GM23338 (cell line): Measurements from ENCODE around the gene CTNNA2. TPM values are rescaled to one million over a fixed set of nuclear protein-coding genes. Genes with fewer than 3 reads are reported as not detected.

ENCODE experiments used
- ATAC-seq: fragments of 200-7000 bp; cut with Tn5 transposase; 3 replicates; pipeline ENCODE4 v1.9.1; 2020
- DNase-seq: peaks from one replicate; pipeline ENCODE4 v3.0.0-alpha.2; 2015; ENCODE audit warnings: low spot score
- H2AFZ ChIP-seq: fragments of 200-600 bp; sonication (generic); 2 replicates; pipeline ENCODE4 v1.8.0; 2016; ENCODE audit warnings: antibody characterized with exemption, mild to moderate bottlenecking, moderate library complexity
- H3F3A ChIP-seq: fragments of 200-600 bp; sonication (generic); replicated peaks from 2 replicates; pipeline ENCODE4 v1.8.0; 2017; ENCODE audit warnings: antibody characterized with exemption, mixed run types, low read depth
- H3K27ac ChIP-seq: fragments of 200-600 bp; sonication (generic); 2 replicates; pipeline ENCODE4 v1.6.1; 2016; ENCODE audit warnings: low read depth
- H3K27me3 ChIP-seq: fragments of 200-600 bp; sonication (generic); 2 replicates; pipeline ENCODE4 v1.8.0; 2016; ENCODE audit warnings: mild to moderate bottlenecking, mixed run types, moderate library complexity; ENCODE audit not compliant: insufficient read depth
- H3K36me3 ChIP-seq: fragments of 200-600 bp; sonication (generic); 2 replicates; pipeline ENCODE4 v1.8.0; 2016; ENCODE audit warnings: mild to moderate bottlenecking; ENCODE audit not compliant: insufficient read depth
- H3K4me1 ChIP-seq: fragments of 200-600 bp; sonication (generic); 2 replicates; pipeline ENCODE4 v1.8.0; 2016; ENCODE audit warnings: mild to moderate bottlenecking, moderate library complexity; ENCODE audit not compliant: insufficient read depth
- H3K4me2 ChIP-seq: fragments of 200-600 bp; sonication (generic); 2 replicates; pipeline ENCODE4 v1.7.1; 2017; ENCODE audit warnings: mixed run types
- H3K4me3 ChIP-seq: fragments of 200-600 bp; sonication (generic); 2 replicates; pipeline ENCODE4 v1.6.1; 2016; ENCODE audit warnings: mixed run types
- H3K79me2 ChIP-seq: fragments of 200-600 bp; sonication (generic); replicated peaks from 2 replicates; pipeline ENCODE4 v1.8.0; 2017; ENCODE audit warnings: mild to moderate bottlenecking; ENCODE audit not compliant: insufficient read depth
- H3K9me2 ChIP-seq: fragments of 200-600 bp; sonication (generic); 2 replicates; pipeline ENCODE4 v1.8.0; 2017; ENCODE audit not compliant: insufficient read depth
- H4K20me1 ChIP-seq: fragments of 200-600 bp; sonication (generic); replicated peaks from 2 replicates; pipeline ENCODE4 v1.8.0; 2017; ENCODE audit warnings: mild to moderate bottlenecking; ENCODE audit not compliant: insufficient read depth
- H3K27ac Mint-ChIP-seq: 2 replicates; pipeline ENCODE4 v1.8.0; 2020; ENCODE audit warnings: inconsistent platforms, mild to moderate bottlenecking, moderate library complexity, mixed read lengths
- H3K27me3 Mint-ChIP-seq: 3 replicates; pipeline ENCODE4 v1.8.0; 2022; ENCODE audit warnings: low read depth, mild to moderate bottlenecking, moderate library complexity, mixed read lengths, inconsistent platforms; ENCODE audit not compliant: insufficient read depth, poor library complexity
- H3K36me3 Mint-ChIP-seq: 3 replicates; pipeline ENCODE4 v1.8.0; 2021; ENCODE audit warnings: low read depth, mild to moderate bottlenecking, inconsistent platforms, moderate library complexity, mixed read lengths
- H3K4me1 Mint-ChIP-seq: 3 replicates; pipeline ENCODE4 v1.8.0; 2020; ENCODE audit warnings: mild to moderate bottlenecking, inconsistent platforms, mixed read lengths
- H3K4me3 Mint-ChIP-seq: 3 replicates; pipeline ENCODE4 v1.8.0; 2021; ENCODE audit warnings: moderate library complexity, mild to moderate bottlenecking, inconsistent platforms, mixed read lengths
- H3K9me3 Mint-ChIP-seq: 3 replicates; pipeline ENCODE4 v1.8.0; 2020; ENCODE audit warnings: moderate library complexity, mild to moderate bottlenecking, inconsistent platforms, mixed read lengths
- CREB1 ChIP-seq: fragments of 250-450 bp; sonication (Bioruptor Pico); IDR thresholded peaks from 2 replicates; pipeline ENCODE4 v1.5.0; 2020; ENCODE audit warnings: low read depth, mild to moderate bottlenecking, moderate library complexity
- NANOG ChIP-seq: IDR thresholded peaks from 2 replicates; pipeline ENCODE4 v1.6.1; 2016; ENCODE audit warnings: antibody characterized with exemption, borderline replicate concordance
- STAT1 ChIP-seq: IDR thresholded peaks from one replicate; pipeline ENCODE4 v1.6.1; 2016; ENCODE audit warnings: antibody characterized with exemption; ENCODE audit not compliant: unreplicated experiment
- ZNF114 ChIP-seq: fragments of 250-450 bp; sonication (Bioruptor Pico); IDR thresholded peaks from 2 replicates; pipeline ENCODE4 v1.5.0; 2020; ENCODE audit warnings: mild to moderate bottlenecking, moderate library complexity
- ZNF331 ChIP-seq: fragments of 250-450 bp; sonication (Bioruptor Pico); IDR thresholded peaks from 2 replicates; pipeline ENCODE4 v1.5.0; 2020; ENCODE audit warnings: low read depth, mild to moderate bottlenecking, moderate library complexity
- polyA plus RNA-seq: library from polyadenylated mRNA; unstranded; fragments of >200 nt; fragmentation: Nextera tagmentation; extraction: Ambion mirVana; gene quantifications from 2 replicates; pipeline ENCODE4 v1.2.1, GENCODE V29; 2016
- total RNA-seq: library from RNA; depleted of rRNA; stranded (reverse); fragments of >200 nt; shearing (Covaris generic); gene quantifications from 2 replicates; pipeline ENCODE4 v1.2.3, GENCODE V29; 2014
- TF ChIP-seq, protein P1 (sequence below): IDR thresholded peaks from 2 replicates; pipeline ENCODE4 v1.6.1; 2016; ENCODE audit warnings: antibody characterized with exemption
- TF ChIP-seq, protein P2 (sequence below): fragments of 250-450 bp; sonication (Bioruptor Pico); IDR thresholded peaks from 2 replicates; pipeline ENCODE4 v1.5.0; 2020; ENCODE audit warnings: mild to moderate bottlenecking, moderate library complexity
- TF ChIP-seq, protein P3 (sequence below), 2 experiments: fragments of 200-600 bp in 1 of 2; sonication (generic) in 1 of 2; conservative IDR thresholded peaks; 2 replicates each; pipeline versions ENCODE4 v1.5.1 to v1.6.1; 2016 to 2017; ENCODE audit warnings: antibody characterized with exemption in 2 of 2, low read depth in 2 of 2, mild to moderate bottlenecking in 2 of 2, moderate library complexity in 1 of 2
- TF ChIP-seq, protein P4 (sequence below): IDR thresholded peaks from one replicate; pipeline ENCODE4 v1.6.1; 2018; ENCODE audit warnings: antibody characterized with exemption; ENCODE audit not compliant: unreplicated experiment

The CTNNA2 gene
- total and polyA plus RNA-seq, 2 experiments from 2014 or later = 6.4 to 15.6 TPM

DNA sequence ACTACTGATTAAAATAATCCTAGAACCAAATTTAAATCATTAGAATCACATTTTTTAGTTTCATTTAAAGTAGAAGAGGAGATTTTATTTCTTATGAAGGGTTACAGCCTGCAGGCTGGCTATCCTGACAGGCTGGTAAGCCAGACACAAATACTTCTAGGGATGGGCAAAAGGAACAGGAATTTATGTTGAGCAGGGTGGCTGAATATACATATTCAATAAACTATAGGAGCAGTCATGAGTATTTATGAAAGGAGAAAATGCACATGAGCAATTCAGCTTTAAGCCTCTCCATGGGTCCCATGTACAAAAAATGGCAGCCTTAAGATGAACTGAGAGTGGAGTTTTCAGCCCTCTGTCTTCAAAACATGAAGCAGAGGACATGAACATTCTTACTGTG is 182.4 kb downstream of the CTNNA2 start:
- Histone ChIP-seq H3F3A (no peaks in the 10 kb centered on the region), H3K4me1 (no peaks in the 10 kb centered on the region), H3K27me3 (no peaks in the 10 kb centered on the region), H2AFZ (no peak overlapping the region), H3K9me2 (no peaks in the 10 kb centered on the region; the same call in 1 of the 2 replicates), H3K36me3 (no peaks in the 10 kb centered on the region), H3K27ac (no peak overlapping the region), H3K4me3 (no peak overlapping the region), H3K4me2 (no peak overlapping the region), H4K20me1 (no peaks in the 10 kb centered on the region), H3K79me2 (no peaks in the 10 kb centered on the region)
- no peak for DNase-seq
- no peak for TF ChIP-seq STAT1
- no peak for TF ChIP-seq CREB1 (CRISPR knock-in tag)
- TF ChIP-seq ZNF331 (CRISPR knock-in tag) = no peak
- TF ChIP-seq, protein P1, sequence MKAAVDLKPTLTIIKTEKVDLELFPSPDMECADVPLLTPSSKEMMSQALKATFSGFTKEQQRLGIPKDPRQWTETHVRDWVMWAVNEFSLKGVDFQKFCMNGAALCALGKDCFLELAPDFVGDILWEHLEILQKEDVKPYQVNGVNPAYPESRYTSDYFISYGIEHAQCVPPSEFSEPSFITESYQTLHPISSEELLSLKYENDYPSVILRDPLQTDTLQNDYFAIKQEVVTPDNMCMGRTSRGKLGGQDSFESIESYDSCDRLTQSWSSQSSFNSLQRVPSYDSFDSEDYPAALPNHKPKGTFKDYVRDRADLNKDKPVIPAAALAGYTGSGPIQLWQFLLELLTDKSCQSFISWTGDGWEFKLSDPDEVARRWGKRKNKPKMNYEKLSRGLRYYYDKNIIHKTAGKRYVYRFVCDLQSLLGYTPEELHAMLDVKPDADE = no peak
- no peak for TF ChIP-seq NANOG
- TF ChIP-seq, protein P2, sequence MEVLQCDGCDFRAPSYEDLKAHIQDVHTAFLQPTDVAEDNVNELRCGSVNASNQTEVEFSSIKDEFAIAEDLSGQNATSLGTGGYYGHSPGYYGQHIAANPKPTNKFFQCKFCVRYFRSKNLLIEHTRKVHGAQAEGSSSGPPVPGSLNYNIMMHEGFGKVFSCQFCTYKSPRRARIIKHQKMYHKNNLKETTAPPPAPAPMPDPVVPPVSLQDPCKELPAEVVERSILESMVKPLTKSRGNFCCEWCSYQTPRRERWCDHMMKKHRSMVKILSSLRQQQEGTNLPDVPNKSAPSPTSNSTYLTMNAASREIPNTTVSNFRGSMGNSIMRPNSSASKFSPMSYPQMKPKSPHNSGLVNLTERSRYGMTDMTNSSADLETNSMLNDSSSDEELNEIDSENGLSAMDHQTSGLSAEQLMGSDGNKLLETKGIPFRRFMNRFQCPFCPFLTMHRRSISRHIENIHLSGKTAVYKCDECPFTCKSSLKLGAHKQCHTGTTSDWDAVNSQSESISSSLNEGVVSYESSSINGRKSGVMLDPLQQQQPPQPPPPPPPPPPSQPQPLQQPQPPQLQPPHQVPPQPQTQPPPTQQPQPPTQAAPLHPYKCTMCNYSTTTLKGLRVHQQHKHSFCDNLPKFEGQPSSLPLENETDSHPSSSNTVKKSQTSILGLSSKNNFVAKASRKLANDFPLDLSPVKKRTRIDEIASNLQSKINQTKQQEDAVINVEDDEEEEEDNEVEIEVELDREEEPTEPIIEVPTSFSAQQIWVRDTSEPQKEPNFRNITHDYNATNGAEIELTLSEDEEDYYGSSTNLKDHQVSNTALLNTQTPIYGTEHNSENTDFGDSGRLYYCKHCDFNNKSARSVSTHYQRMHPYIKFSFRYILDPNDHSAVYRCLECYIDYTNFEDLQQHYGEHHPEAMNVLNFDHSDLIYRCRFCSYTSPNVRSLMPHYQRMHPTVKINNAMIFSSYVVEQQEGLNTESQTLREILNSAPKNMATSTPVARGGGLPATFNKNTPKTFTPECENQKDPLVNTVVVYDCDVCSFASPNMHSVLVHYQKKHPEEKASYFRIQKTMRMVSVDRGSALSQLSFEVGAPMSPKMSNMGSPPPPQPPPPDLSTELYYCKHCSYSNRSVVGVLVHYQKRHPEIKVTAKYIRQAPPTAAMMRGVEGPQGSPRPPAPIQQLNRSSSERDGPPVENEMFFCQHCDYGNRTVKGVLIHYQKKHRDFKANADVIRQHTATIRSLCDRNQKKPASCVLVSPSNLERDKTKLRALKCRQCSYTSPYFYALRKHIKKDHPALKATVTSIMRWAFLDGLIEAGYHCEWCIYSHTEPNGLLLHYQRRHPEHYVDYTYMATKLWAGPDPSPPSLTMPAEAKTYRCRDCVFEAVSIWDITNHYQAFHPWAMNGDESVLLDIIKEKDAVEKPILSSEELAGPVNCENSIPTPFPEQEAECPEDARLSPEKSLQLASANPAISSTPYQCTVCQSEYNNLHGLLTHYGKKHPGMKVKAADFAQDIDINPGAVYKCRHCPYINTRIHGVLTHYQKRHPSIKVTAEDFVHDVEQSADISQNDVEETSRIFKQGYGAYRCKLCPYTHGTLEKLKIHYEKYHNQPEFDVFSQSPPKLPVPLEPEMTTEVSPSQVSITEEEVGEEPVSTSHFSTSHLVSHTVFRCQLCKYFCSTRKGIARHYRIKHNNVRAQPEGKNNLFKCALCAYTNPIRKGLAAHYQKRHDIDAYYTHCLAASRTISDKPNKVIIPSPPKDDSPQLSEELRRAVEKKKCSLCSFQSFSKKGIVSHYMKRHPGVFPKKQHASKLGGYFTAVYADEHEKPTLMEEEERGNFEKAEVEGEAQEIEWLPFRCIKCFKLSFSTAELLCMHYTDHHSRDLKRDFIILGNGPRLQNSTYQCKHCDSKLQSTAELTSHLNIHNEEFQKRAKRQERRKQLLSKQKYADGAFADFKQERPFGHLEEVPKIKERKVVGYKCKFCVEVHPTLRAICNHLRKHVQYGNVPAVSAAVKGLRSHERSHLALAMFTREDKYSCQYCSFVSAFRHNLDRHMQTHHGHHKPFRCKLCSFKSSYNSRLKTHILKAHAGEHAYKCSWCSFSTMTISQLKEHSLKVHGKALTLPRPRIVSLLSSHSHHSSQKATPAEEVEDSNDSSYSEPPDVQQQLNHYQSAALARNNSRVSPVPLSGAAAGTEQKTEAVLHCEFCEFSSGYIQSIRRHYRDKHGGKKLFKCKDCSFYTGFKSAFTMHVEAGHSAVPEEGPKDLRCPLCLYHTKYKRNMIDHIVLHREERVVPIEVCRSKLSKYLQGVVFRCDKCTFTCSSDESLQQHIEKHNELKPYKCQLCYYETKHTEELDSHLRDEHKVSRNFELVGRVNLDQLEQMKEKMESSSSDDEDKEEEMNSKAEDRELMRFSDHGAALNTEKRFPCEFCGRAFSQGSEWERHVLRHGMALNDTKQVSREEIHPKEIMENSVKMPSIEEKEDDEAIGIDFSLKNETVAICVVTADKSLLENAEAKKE (CRISPR knock-in tag) = no peak
- TF ChIP-seq, protein P3, sequence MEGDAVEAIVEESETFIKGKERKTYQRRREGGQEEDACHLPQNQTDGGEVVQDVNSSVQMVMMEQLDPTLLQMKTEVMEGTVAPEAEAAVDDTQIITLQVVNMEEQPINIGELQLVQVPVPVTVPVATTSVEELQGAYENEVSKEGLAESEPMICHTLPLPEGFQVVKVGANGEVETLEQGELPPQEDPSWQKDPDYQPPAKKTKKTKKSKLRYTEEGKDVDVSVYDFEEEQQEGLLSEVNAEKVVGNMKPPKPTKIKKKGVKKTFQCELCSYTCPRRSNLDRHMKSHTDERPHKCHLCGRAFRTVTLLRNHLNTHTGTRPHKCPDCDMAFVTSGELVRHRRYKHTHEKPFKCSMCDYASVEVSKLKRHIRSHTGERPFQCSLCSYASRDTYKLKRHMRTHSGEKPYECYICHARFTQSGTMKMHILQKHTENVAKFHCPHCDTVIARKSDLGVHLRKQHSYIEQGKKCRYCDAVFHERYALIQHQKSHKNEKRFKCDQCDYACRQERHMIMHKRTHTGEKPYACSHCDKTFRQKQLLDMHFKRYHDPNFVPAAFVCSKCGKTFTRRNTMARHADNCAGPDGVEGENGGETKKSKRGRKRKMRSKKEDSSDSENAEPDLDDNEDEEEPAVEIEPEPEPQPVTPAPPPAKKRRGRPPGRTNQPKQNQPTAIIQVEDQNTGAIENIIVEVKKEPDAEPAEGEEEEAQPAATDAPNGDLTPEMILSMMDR (conservative IDR thresholded peaks at IDR 0.05; ENCODE audit: low read depth in 2 of 2) = no peak
- TF ChIP-seq, protein P4, sequence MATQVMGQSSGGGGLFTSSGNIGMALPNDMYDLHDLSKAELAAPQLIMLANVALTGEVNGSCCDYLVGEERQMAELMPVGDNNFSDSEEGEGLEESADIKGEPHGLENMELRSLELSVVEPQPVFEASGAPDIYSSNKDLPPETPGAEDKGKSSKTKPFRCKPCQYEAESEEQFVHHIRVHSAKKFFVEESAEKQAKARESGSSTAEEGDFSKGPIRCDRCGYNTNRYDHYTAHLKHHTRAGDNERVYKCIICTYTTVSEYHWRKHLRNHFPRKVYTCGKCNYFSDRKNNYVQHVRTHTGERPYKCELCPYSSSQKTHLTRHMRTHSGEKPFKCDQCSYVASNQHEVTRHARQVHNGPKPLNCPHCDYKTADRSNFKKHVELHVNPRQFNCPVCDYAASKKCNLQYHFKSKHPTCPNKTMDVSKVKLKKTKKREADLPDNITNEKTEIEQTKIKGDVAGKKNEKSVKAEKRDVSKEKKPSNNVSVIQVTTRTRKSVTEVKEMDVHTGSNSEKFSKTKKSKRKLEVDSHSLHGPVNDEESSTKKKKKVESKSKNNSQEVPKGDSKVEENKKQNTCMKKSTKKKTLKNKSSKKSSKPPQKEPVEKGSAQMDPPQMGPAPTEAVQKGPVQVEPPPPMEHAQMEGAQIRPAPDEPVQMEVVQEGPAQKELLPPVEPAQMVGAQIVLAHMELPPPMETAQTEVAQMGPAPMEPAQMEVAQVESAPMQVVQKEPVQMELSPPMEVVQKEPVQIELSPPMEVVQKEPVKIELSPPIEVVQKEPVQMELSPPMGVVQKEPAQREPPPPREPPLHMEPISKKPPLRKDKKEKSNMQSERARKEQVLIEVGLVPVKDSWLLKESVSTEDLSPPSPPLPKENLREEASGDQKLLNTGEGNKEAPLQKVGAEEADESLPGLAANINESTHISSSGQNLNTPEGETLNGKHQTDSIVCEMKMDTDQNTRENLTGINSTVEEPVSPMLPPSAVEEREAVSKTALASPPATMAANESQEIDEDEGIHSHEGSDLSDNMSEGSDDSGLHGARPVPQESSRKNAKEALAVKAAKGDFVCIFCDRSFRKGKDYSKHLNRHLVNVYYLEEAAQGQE = no peak
- no peak for TF ChIP-seq ZNF114 (CRISPR knock-in tag)
- Mint-ChIP-seq H3K36me3 (peaks cover 9% of the 10 kb centered on the region; the same call in 1 of the 3 replicates), H3K9me3 (peaks cover 5% of the 10 kb centered on the region; the same call in 2 of the 3 replicates), H3K4me3 (no peak overlapping the region), H3K27ac (no peak overlapping the region), H3K27me3 (no peaks in the 10 kb centered on the region), H3K4me1 (peaks cover 2% of the 10 kb centered on the region; the same call in 2 of the 3 replicates)
- ATAC-seq = no peak
